ENCODE results near the gene NDUFA13. TPM values are rescaled to one million over a fixed set of nuclear protein-coding genes. Genes with fewer than 3 reads are reported as not detected.

Gene NDUFA13
- total RNA-seq, 1 experiment from 2014 or later: 339 TPM

- TF ChIP-seq MAX (IDR thresholded peaks at IDR 0.05) (no peak), ZBTB33 (IDR thresholded peaks at IDR 0.05; ENCODE audit: extremely low read depth, insufficient replicate concordance, low read length) (no peak)
Observed at GRCh38 chr19:19508217-19508616, 7.8 kb upstream of the NDUFA13 start (continued).

GRCh38 chr19:19510432-19510831 lies 5.6 kb upstream of the NDUFA13 start:
- H3K27me3 ChIP-seq (ENCODE audit: insufficient read depth, low read length): no peaks in the 10 kb centered on the region
- ChIA-PET CTCF (no interaction called here), RAD21 (ENCODE audit: low non-redundant PET in 1 of 2, low total read pairs in 2 of 2, uncharacterized antibody in 2 of 2, unreplicated experiment in 2 of 2) (no interaction called here), POLR2A (no interaction called here)
- no peaks in the 10 kb centered on the region for H3K9me3 ChIP-seq (ENCODE audit: control insufficient read depth in 1 of 2, insufficient read depth in 1 of 2, low read depth in 1 of 2, low read length in 2 of 2)
- no TSS peak for BruUV-seq (replicated peaks)
- no peaks in the 10 kb centered on the region for H3K79me2 ChIP-seq (ENCODE audit: insufficient read depth, low read length)
- peaks cover 2 to 13% of the 10 kb centered on the region in 2 experiments; a peak in 3 of 4 replicates for H3K4me1 ChIP-seq (ENCODE audit: control insufficient read depth in 1 of 2, insufficient read depth in 2 of 2, low read length in 2 of 2)
- H4K20me1 ChIP-seq (ENCODE audit: insufficient read depth): no peaks in the 10 kb centered on the region
- ATAC-seq (peak; percentile 25), DNase-seq (ENCODE audit: low read depth, low spot score) (no peak)
- intact Hi-C loops (cut with micrococcal nuclease): no loop called here
- no peak overlapping the region for H3K4me2 ChIP-seq (ENCODE audit: low read length)
- no peak overlapping the region for H3K9ac ChIP-seq (ENCODE audit: low read length)
- no peak overlapping the region for H3K4me3 ChIP-seq (replicated peaks in 1 of 2; ENCODE audit: low read depth in 1 of 2, low read length in 2 of 2)
- H3K36me3 ChIP-seq (ENCODE audit: control insufficient read depth in 1 of 2, insufficient read depth in 2 of 2, low read length in 2 of 2): peaks cover under 1 to 3% of the 10 kb centered on the region in 2 experiments; a peak in 3 of 4 replicates
- TF ChIP-seq EGR1 (IDR thresholded peaks at IDR 0.05; ENCODE audit: low read depth): no peak
- no peak for TF ChIP-seq JUND (IDR thresholded peaks at IDR 0.05)
- TF ChIP-seq ELF1 (IDR thresholded peaks at IDR 0.05; ENCODE audit: borderline replicate concordance, low read depth): no peak
- TF ChIP-seq YY1 (IDR thresholded peaks at IDR 0.05; ENCODE audit: extremely low read depth, insufficient replicate concordance, low read depth, low read length): no peak
- no peak for TF ChIP-seq RAD21 (IDR thresholded peaks at IDR 0.05; ENCODE audit: low read depth)
- no peak overlapping the region for H2AFZ ChIP-seq (ENCODE audit: low read depth, low read length, poor library complexity, severe bottlenecking)
- H3K9me2 ChIP-seq (ENCODE audit: insufficient read depth): no peaks in the 10 kb centered on the region
- H3K27ac ChIP-seq (ENCODE audit: low read depth, low read length): no peak overlapping the region

Measured in HCT116 (cell line).